GM21390 (cell line): ENCODE data around the gene SAXO1.
"Not testable (repeated sequence)": the region's sequence is repeated elsewhere in the genome, so short reads cannot be mapped to it uniquely, and the experiment has no call there.

Experiments used
- ATAC-seq: cut with Tn5 transposase; IDR thresholded peaks from one replicate; pipeline ENCODE4 v1.9.1; 2021; ENCODE audit not compliant: unreplicated experiment

Gene SAXO1

GRCh38 chr9:18999173-18999785 lies 33.7 kb downstream of the SAXO1 start:
- no peak for ATAC-seq

- no peak for ATAC-seq
Measured at GRCh38 chr9:18997151-18997550, 35.9 kb downstream of the SAXO1 start.

DNA sequence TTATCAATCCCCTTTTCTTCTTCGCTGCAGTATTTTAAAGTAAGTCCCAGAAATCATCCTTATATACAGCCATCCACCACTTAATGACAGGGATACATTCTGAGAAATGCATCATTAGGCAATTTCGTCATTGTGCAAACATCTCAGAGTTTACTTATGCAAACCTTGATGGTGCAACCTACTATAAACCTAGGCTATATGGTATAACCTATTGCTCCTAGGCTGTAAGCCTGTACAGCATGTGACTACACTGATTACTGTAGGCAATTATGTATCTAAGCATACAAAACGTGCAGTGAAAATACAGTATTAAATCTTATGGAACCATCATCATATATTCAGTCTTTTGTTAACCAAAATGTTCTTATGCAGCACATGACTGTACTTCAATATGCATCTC lies 36.8 kb downstream of the SAXO1 start:
- no peak for ATAC-seq

- ATAC-seq: no peak
Measured at GRCh38 chr9:18994263-18994916, 38.6 kb downstream of the SAXO1 start.

GRCh38 chr9:18991197-18991596 lies 41.8 kb downstream of the SAXO1 start:
- ATAC-seq: not testable (repeated sequence)

DNA sequence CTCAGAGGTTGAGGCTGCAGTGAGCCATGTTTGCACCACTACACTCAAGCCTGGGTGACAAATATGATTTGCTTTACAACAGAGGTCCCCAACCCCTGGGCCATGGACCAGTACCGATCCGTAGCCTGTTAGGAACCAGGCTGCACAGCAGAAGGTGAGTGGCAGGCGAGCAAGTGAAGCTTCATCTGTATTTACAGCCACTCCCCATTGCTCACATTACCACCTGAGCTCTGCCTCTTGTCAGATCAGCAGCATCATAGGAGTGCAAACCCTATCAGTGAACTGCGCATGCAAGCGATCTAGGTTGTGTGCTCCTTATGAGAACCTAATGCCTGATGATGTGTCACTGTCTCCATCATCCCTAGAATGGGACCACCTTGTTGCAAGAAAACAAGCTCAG lies 42.5 kb downstream of the SAXO1 start:
- no peak for ATAC-seq

DNA sequence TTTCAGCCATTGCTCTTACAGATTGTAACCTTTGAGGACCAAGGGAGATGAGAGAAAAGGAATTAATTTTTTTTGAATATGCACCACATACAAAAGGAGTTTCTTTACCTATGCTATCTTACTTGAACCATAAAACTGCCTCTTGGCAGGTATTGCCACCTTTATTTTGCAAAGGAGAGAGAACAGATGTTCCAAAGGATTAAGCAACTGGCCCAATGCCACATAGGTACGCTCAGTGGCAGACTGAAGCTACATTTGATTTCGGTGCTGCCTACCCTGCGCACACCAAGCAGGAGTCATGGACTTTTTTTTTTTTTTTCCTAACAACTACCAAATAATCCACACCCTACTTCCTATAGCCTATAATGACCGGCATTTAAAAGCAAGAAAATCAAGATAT lies 43.1 kb downstream of the SAXO1 start:
- ATAC-seq: no peak

- ATAC-seq: no peak
Measured at GRCh38 chr9:18989097-18989496, 43.9 kb downstream of the SAXO1 start.

GRCh38 chr9:18988003-18988402 lies 45.0 kb downstream of the SAXO1 start:
- no peak for ATAC-seq

DNA sequence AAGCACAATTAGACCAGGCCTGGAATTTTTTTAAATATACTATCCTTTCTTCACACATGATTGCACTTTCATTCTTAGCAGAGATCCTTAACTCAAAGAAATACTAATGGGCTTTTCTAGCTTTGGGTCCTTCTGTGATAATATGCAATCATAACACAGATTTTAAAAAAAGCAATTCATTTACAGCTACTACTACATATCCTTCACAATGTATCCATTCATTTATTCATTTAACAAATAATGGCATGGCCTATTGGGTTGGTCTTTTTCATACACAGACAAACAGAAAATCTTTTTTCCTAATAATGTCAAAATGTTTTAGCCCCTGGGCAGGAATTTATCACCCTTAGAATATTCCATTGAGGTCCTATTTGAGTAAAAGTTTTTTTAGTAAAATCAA lies 47.0 kb downstream of the SAXO1 start:
- no peak for ATAC-seq

DNA sequence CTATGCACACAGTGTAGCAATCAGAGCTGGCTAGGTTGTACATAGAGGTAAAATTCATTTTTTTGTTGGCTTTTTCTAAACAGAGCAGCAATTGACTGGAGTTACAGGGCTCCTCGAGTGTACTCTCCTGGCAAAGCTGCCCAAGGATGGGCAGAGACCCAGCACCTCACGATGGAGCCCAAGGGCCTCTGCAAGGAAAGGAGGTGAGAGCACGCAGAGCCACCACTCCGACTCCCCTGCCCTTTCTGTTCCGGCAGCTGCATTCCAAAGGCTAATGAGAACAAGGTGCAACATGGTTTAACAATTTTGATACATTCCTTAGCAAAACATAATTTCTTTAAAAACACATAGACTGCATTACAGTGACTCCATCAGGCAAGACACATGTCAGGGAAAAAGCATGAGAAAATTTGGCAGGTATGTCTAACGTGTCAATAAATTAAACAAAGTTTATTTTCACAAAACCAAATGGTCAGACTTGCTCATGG lies 47.5 kb downstream of the SAXO1 start:
- ATAC-seq: no peak

DNA sequence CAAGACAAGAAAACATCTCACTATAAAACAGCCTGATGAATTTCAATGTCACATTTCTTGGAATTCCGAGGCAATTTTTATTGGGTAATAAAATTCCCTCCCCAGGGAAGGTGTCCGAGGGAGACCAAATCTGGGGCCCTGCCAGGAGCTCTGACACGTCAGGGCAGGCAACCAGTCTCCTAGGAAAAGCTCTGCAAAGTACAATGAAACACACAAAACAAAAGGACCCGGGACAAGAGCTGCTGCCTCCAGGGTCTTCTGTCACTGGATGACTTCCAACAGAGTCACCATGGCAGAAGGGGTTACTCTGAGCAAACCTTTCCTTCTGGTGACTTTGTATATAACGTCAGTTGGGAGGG lies 50.8 kb downstream of the SAXO1 start:
- ATAC-seq: no peak

DNA sequence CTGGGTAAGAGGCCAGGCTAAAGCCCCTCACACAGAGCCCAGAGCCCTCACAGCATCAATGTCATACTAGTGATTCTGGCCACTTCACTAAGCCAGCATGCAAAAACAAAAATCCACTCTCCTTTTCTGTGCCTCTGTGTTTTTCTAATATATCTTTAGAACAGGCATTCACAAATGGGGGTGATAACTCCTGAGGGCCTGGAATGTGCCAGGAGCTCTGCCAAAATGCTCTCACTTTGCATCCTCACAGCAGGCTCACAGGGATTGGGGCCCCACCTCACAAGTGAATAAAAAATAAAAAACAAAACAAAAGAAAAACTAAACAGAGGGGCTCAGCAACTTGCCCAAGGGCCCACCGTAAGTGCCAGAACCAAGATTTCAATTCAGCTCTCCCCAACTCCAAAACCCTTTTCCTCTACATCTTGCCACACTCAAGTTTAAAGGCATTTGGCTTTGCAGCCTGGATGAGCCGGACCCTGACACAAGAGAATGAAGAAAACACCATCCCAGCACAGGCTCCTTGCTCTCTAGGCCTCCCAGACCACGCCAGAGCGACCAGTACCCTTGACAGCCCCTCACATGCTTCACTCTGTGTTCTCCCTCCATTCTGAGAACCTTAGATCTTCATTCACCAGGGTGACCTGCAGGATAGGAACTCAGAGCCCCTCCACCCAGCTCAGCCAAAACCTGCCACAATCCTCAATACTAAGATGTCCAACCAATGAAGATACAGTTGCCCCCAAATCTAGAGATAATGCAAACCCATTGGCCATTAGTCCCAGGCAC lies 51.3 kb downstream of the SAXO1 start:
- ATAC-seq: no peak

GRCh38 chr9:18980189-18980588 lies 52.8 kb downstream of the SAXO1 start:
- no peak for ATAC-seq

DNA sequence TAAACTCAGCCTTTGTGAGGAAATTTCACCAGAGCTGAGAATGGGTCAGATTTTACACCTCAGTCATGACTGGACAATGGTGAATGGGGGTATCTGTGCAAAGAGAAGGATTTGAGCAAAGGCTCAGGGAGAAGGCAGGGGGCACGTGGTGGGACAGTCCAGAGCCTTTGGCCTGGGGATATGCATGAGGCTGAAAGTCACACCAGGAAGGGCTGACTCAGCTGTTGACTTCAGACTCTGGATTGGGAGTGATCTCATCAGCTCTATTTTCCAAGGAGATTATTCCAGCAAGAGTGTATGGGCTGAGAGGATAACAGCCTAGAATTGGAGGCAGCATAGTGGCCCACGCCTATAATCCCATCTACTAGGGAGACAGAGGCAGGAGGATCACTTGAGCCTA lies 53.6 kb downstream of the SAXO1 start:
- ATAC-seq: no peak

GRCh38 chr9:18978188-18978587 lies 54.8 kb downstream of the SAXO1 start:
- no peak for ATAC-seq

GRCh38 chr9:18976709-18977531 lies 56.1 kb downstream of the SAXO1 start:
- ATAC-seq: no peak

- no peak for ATAC-seq
Measured at GRCh38 chr9:18976221-18976708, 56.7 kb downstream of the SAXO1 start.

DNA sequence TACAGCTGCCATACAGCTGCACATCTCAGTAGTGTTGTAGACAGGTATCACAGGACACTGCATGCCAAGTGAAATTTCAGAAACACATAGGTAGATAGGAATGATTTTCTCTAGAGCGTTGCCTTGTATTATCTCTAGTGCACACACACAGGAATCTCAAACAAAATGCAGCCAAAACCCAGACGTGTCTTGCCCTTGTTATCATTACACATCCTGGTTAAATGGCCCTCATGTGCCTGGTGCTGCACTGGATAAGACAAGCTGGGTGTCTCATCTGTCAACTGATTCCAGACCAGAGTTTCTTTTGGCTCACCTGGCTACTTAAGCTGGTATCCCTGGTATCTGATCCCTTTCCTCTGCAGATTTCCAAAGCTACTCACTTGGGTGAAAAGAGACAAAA lies 59.7 kb downstream of the SAXO1 start:
- ATAC-seq: no peak

DNA sequence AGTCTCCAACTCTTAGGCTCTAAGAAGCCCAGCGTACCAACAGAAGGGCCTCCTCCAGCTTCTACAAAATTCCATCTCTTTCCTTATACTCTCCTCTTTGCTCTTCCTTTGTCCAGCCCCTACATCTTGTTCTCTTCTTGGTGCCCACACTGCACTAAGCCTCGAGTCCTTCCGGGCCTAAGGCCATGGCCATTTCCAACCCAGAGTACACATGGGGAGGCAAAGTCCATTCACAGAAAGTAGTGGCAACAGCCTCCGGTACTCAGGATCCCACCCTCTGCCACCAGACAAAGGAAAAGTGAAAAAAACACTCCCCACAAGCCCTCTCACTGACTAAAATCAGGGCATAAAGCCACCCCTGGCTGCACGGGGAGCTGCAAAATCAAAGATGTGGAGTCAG lies 60.3 kb downstream of the SAXO1 start:
- no peak for ATAC-seq

GRCh38 chr9:18971909-18972308 lies 61.1 kb downstream of the SAXO1 start:
- no peak for ATAC-seq
